GM12874 (cell line): ENCODE results near the gene VSX1.

Experiments
- CTCF ChIP-seq: IDR thresholded peaks from 2 replicates; pipeline ENCODE4 v1.5.1; 2011; ENCODE audit warnings: low read depth, mild to moderate bottlenecking, control low read depth, low read length, moderate library complexity; ENCODE audit not compliant: insufficient read depth

The VSX1 gene

DNA sequence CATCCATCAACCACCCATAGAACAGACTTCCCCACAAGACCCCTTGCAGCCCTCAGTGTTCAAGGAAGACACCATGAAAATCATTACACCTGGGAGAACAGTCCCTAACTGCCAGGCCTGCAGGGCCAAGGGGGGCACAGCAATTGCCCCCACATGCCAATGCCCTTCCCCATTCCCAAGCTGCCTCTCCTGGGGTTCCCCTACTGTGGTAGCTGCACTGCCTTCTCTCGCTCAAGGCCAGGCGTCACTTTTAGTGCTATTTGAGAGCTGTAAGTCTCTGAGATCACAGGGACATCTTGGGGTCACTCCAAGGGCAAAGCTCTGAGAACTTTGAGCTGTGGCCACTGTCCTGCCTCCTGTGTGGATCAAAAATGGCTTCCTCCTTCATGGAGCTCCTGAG, 18.0 kb downstream of the VSX1 start:
- TF ChIP-seq CTCF = no peak

DNA sequence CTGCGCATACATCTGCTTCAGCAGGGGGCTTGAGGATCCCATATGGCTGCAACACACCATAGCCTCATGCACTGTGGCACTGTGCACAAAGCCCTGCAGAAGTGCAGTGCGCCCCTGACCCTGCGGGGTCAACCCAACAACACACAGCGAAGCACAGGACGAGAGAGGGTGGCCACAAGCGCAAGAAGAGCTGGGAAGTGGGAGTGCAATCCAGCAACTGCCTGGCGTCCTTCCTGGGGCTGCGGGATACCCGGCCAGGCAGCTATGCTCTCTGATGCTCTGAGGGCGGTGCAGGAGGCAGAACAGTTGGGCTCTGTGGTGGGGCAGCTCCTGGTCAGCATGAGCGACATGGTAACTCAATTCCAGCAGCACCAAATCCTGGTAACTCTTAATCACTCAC, 18.4 kb downstream of the VSX1 start:
- no peak for TF ChIP-seq CTCF

DNA sequence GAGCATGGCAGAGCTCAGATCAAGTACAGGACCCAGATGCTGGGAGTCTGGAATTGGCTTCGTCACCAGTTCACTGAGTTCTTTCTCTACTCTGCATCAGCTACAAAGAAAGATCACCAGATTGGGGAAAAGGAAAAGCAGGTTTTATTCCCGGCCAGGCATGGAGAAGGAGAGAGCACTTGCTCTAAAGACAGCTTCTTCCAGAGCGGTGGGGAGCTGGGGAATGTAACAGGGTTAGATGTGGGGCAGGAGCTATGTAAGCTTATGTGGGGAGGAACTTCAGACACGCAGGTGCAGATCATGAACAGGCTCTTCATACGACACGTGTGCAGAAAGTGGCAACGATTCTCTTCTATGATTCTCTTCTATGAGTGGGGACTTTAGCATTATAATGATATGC, 19.1 kb downstream of the VSX1 start:
- no peak for TF ChIP-seq CTCF

DNA sequence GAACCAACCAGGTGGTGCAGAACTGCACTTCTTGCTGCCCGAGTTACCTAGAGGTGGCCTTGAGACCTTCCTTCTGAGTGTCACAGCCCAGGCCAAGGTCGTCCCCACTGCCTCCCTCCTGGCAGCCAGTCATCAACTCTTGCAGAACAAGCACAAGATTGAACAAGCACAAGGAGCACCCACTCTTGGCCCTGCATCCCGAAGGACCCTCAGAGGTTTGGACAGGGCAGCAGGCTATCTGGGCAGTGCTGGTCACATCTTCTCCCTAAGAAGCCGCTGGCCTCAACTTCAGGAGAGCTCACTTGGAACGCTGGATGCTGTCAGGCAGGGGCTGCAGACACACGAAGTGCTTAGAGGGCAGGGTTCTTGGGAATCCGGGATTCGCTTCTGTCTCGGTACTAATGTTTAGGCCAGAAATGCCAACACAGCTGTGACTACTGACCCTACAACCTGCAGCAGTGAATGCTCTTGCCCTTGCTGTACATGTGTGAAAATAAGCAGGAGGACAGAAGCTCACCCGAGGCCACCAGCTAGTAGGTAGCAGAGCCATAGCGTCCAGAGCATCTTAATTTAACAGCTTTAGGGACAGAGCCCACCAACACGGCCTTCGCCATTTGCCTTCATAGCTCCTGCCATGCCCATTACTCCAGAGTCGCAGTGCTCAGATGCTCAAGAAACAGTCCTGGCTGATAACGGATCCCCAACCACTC, 20.0 kb downstream of the VSX1 start:
- TF ChIP-seq CTCF = no peak

DNA sequence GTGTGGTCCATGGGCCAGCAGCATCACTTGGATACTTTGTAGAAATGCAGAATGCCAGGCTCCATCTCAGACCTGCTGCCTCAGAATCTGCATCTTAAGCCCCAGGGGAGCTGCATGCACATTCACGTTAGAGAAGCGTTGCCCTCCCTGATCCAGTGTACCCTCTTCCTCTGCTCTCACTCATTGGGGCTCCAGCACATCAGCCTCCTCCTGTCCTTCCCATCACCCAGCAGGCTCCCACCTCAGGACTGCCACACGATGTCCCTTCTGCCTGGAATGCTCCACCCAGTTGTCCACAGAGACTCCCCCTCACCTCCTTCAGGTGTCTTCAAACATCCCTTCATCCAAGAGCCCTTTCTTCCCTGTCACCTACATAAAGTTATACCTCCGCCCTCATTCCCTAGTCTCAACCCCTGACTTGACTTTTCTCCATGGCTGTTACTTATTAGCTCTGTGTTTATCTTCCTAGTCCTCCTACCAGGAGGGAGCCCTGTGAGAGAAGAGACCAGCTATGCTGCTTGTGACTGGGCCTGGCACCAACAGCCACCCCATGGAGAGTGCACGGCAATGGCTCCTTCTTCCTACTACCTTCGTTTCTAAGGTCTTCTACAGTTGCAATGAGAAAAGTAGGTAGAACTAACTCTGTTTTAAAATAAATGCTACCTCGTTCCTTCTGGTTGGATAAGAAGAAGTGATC, 20.7 kb downstream of the VSX1 start:
- TF ChIP-seq CTCF = no peak

- TF ChIP-seq CTCF = no peak
Observed at GRCh38 chr20:25059866-25060465, 22.0 kb downstream of the VSX1 start.
